HG03135 (cell line): ENCODE data around the gene SLC11A2.

Experiments used
- ATAC-seq: cut with Tn5 transposase; IDR thresholded peaks from one replicate; pipeline ENCODE4 v1.9.1; 2021; ENCODE audit warnings: mild to moderate bottlenecking, moderate library complexity; ENCODE audit not compliant: unreplicated experiment

Gene SLC11A2

GRCh38 chr12:51025836-51026638 is at the start of gene SLC11A2:
Gene SLC11A2, minus strand, starts transcription at chr12:51026384. Its CDS starts 15,656 bp downstream, at chr12:51010728.
- peak; percentile 91 for ATAC-seq

GRCh38 chr12:51075390-51075789 is 49.2 kb upstream of the SLC11A2 start:
- ATAC-seq: no peak

- no peak for ATAC-seq
Measured at GRCh38 chr12:51071663-51072062, 45.5 kb upstream of the SLC11A2 start.

GRCh38 chr12:51070004-51070403 is 43.8 kb upstream of the SLC11A2 start:
- no peak for ATAC-seq

- no peak for ATAC-seq
Measured at GRCh38 chr12:51067771-51068170, 41.6 kb upstream of the SLC11A2 start.

GRCh38 chr12:51067229-51067628 is 41.0 kb upstream of the SLC11A2 start:
- ATAC-seq: no peak

- ATAC-seq: no peak
Measured at GRCh38 chr12:51065530-51065929, 39.3 kb upstream of the SLC11A2 start.

GRCh38 chr12:51062631-51063397 is 36.6 kb upstream of the SLC11A2 start:
- no peak for ATAC-seq

- no peak for ATAC-seq
Measured at GRCh38 chr12:51059086-51059485, 32.9 kb upstream of the SLC11A2 start.

GRCh38 chr12:51056242-51056641 is 30.1 kb upstream of the SLC11A2 start:
- no peak for ATAC-seq

GRCh38 chr12:51055060-51055459 is 28.9 kb upstream of the SLC11A2 start:
- ATAC-seq: no peak

- ATAC-seq: no peak
Measured at GRCh38 chr12:51051787-51052186, 25.6 kb upstream of the SLC11A2 start.

GRCh38 chr12:51049525-51049924 is 23.3 kb upstream of the SLC11A2 start:
- ATAC-seq: no peak

- no peak for ATAC-seq
Measured at GRCh38 chr12:51048661-51049251, 22.6 kb upstream of the SLC11A2 start.

GRCh38 chr12:51047655-51048540 is 21.7 kb upstream of the SLC11A2 start, which contains the start of gene LETMD1:
Gene LETMD1, plus strand, starts transcription at chr12:51048327. Its CDS starts 30 bp downstream, at chr12:51048357.
- peak; percentile 93 for ATAC-seq

- no peak for ATAC-seq
Measured at GRCh38 chr12:51036279-51036678, 10.1 kb upstream of the SLC11A2 start.

- ATAC-seq: no peak
Measured at GRCh38 chr12:51033457-51034089, 7.4 kb upstream of the SLC11A2 start.

- ATAC-seq: no peak
Measured at GRCh38 chr12:51033048-51033447, 6.9 kb upstream of the SLC11A2 start.

- ATAC-seq: no peak
Measured at GRCh38 chr12:51028813-51029150, 2.6 kb upstream of the SLC11A2 start.

- ATAC-seq: no peak
Measured at GRCh38 chr12:51028126-51028812, 2.1 kb upstream of the SLC11A2 start.
